HG02759 (cell line): ENCODE measurements around the gene MICAL3.
"Not testable (repeated sequence)": the region's sequence is repeated elsewhere in the genome, so short reads cannot be mapped to it uniquely, and the experiment has no call there.

Experiments used
- ATAC-seq: cut with Tn5 transposase; IDR thresholded peaks from one replicate; pipeline ENCODE4 v1.9.1; 2021; ENCODE audit warnings: mild to moderate bottlenecking, moderate library complexity; ENCODE audit not compliant: unreplicated experiment

MICAL3 gene

DNA sequence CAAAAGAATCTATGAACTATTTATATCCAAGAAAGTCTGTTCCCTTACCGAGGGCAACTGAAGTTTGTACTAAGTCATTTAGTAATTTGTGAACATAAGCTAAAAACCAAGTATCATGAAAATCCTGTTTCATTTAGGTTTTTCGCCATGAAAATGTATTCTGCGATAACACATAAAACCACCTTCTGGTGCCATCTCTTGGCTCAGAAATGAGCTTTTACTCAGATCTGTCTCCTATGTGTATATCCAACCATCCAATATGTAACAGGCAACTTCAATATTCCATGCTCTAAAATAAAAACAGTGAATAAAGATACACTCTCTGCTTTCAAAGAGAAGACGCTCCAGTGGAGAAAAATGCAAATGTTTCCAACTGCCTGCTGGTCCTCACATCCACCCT is 132.0 kb downstream of the MICAL3 start:
- no peak for ATAC-seq

GRCh38 chr22:17891481-17892167 is 132.7 kb downstream of the MICAL3 start:
- no peak for ATAC-seq

DNA sequence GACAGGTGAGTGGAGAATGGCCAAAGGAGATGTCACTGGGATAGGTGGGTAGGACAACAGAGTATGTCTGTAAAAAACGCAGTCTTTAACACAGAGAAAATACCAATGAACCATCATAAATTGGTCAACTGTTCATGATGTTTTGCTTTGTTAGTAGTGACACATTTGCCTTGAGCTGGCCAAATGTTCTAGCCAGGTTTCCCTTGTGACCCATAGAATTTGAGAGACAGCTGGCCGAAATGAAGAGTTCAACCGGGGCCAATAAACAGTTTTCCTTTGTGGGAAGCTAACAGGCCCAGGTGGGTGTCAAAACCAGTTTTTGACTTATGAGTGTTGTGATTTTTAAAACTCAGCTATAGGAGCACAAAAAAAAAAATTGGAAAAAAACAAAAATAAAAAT is 133.5 kb downstream of the MICAL3 start:
- no peak for ATAC-seq

- no peak for ATAC-seq
Measured at GRCh38 chr22:17890245-17890671, 134.1 kb downstream of the MICAL3 start.

DNA sequence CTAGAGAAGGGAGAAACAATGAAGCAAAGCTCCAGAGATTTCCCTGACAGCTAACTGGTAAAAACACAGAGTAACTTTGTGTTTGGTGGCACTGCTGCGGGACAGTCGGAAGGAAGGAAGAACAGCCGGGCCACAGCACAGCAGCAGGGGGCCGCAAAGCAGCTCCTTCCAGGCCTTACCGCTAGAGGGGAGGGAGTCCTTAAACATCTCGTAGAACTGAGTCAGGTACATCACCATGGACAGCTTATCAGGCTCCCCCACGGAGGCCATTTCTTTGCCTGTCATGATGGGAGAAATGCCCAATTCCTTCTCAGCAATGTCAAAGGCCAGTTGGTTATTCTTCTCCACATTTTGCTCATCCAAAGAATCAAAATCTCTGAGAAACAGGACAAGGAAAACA is 135.5 kb downstream of the MICAL3 start:
- no peak for ATAC-seq

DNA sequence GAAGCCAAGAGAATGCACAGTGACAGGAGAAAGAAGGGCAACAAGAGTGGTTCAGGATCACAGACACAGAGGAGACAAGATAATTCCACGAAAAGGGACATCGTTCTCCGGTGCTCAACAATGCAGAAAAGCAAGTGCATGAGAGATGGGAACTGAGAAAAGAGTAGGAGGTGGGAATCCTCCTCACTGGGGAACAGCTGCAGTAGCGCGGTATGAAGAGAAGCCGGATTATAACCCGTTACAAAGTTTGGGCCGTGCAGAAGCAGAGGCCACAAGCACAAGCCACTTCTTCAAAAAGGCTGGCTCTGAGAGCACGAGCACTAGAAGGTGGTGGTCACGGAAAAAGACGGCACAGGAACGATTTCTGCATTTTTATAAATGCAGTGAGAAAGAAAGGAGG is 135.9 kb downstream of the MICAL3 start:
- no peak for ATAC-seq

GRCh38 chr22:17884893-17885292 is 139.5 kb downstream of the MICAL3 start:
- ATAC-seq, result no peak

- ATAC-seq, result no peak
Measured at GRCh38 chr22:17884084-17884483, 140.3 kb downstream of the MICAL3 start.

DNA sequence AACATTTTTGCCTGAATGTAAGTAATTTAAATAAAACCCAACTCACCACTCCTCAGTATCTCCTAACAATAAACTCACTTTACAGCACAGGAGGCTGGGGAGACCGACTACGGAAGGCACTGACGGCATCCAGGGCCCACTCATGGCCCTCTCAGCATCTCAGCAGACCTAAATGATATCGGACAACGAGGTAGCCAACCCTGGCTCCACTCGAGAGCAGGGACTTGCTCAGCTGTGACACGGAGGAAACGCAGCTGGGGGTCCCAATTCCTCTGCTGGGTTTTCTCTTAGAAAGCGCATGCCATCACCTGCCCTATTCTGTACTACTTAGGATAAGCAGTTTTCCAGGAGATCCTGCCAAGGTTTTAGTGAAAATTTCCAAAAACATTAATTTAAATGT is 141.0 kb downstream of the MICAL3 start:
- no peak for ATAC-seq

DNA sequence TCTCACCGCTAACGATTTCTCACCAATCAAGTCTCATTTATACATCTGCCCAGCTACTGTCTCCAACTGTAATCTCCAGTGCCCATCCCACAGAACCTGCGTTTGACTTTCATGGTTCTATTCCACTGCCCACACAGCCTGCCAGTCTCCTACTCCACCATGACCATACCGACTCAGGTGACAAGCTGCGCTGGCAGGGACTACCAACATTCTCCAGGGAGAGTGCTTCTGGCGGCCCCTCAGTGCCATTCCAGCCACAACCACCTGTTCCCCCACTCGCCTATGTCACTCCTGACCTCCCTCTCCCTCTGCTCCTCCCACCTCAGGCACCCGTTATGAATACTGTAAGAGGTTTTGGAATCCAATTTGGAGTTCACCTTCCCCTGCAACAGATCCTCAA is 141.6 kb downstream of the MICAL3 start:
- no peak for ATAC-seq

GRCh38 chr22:17882162-17882561 is 142.2 kb downstream of the MICAL3 start:
- no peak for ATAC-seq

DNA sequence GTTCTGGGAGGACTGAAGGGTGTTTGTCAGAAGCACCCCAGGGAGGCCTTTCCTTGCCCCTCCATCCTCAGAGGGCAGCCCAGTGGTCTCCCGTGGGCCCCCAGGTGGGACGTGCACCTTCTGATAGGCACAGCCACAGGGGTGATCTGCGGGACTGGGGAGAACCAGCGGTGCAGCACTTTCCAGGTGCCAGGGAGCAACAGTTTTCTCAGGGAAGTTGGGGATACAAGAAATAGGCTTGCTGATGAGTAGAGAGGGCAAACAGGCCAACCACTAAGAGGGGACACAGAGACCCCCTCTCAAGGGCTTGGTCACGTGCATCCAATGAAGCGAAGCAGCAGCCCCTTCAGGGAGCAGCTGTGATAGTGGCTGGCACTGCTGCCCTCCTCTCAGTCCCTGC is 143.0 kb downstream of the MICAL3 start:
- ATAC-seq, result no peak

GRCh38 chr22:17880468-17880867 is 143.9 kb downstream of the MICAL3 start:
- no peak for ATAC-seq

- ATAC-seq, result no peak
Measured at GRCh38 chr22:17880020-17880419, 144.3 kb downstream of the MICAL3 start.

- ATAC-seq, result no peak
Measured at GRCh38 chr22:17878941-17879340, 145.4 kb downstream of the MICAL3 start.

DNA sequence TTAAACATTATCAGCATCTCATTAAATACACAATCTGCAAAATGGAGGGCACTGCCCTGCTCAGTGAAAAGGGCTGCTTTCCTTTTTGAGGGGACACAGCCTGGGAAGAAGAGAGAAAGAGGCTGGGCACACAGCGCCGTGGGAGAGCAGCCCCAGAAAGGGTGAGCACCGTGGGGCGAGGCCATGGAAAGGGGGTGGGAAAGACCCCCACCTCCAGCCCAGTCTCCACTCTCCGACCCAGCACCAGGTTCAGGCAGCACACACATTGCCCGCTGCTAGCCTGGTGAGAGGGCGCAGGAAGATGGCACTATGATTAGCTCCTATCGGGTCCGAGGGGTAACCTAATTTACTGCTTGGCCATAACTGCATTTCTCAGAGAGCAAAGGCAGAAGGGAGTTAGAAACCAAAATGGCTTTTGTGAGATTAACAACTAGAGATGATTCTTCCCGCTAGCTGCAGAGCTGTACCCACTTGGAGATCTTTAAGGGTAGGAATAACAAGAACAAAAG is 146.1 kb downstream of the MICAL3 start:
- no peak for ATAC-seq

DNA sequence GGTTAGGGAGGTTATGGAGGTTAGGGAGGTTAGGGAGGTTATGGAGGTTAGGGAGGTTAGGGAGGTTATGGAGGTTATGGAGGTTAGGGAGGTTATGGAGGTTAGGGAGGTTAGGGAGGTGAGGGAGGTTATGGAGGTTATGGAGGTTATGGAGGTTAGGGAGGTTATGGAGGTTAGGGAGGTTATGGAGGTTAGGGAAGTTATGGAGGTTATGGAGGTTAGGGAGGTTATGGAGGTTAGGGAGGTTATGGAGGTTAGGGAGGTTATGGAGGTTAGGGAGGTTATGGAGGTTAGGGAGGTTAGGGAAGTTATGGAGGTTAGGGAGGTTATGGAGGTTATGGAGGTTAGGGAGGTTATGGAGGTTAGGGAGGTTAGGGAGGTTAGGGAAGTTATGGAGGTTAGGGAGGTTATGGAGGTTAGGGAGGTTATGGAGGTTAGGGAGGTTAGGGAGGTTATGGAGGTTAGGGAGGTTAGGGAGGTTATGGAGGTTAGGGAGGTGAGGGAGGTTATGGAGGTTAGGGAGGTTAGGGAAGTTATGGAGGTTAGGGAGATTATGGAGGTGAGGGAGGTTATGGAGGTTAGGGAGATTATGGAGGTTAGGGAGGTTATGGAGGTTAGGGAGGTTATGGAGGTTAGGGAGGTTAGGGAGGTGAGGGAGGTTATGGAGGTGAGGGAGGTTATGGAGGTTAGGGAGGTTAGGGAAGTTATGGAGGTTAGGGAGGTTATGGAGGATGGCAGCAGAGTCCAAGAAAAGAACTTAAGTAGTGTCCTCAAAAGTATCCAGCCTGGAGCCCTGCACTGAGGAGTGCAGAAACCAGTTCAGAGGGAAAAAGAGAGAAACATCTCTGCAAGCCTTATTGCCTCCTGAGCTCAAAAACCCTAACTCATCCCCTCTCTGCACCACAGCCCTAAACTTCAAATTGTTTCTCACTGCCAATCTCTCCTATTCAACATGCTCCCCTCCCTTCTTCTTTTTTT is 147.2 kb downstream of the MICAL3 start:
- ATAC-seq, result not testable (repeated sequence)

DNA sequence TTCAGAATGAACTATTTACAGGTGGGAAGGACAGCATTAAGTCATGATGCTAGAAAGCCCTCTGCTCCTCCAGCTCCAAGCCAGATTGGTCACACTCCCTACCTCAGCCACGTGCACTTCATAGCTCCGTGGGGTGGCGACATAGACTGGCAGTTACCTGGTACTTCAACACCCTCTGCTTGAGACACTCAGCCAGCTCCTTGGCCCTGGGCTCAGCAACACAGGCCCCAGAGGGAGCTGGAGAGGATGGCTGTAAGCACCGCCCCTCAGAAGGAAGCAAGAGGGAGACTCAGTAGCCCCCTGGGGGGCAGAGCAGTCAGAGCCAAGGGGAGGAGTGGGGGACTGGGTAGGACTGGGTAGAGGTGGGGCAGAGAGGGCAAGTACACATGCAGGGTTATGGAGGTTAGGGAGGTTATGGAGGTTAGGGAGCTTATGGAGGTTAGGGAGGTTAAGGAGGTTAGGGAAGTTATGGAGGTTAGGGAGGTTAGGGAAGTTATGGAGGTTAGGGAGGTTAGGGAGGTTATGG is 148.0 kb downstream of the MICAL3 start:
- ATAC-seq, result no peak

DNA sequence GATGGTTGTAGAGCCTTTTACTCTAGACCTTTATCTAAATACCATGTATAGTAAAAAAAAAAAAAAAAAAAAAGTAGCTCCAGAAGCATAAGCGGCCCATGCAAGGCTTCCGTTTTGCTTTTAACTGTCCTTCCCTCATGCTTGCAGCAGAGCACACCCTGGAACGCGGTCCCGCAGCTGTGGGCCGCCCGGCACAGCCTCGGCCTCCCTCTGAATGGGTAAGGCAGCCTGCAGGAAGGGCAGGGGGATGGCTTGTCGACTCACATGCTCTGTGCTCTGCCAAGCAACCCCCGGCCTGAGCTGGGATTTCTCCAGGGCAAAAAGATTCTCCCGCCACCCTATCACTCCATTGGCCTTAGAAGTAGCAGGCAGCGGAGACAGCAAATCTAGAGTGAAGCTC is 148.7 kb downstream of the MICAL3 start:
- ATAC-seq, result no peak

DNA sequence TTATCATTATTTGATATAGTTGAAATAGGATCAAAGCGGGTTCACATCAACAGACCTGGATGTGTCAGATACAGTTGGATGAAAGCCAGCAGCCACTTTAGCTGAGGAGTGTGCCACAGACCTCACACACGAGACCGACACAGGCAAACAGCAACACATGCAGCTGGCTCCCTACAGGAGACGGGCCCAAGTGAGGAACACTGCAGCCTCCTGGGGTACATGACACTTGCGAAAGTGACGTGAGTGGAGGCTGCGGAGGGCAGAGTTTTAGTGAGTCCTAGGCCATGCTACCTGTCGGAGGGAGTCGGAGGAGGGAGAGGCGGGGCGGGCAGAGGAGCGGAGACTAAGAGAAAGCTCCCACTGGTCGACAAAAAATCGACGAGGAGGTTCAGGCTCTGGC is 149.2 kb downstream of the MICAL3 start:
- ATAC-seq, result no peak

DNA sequence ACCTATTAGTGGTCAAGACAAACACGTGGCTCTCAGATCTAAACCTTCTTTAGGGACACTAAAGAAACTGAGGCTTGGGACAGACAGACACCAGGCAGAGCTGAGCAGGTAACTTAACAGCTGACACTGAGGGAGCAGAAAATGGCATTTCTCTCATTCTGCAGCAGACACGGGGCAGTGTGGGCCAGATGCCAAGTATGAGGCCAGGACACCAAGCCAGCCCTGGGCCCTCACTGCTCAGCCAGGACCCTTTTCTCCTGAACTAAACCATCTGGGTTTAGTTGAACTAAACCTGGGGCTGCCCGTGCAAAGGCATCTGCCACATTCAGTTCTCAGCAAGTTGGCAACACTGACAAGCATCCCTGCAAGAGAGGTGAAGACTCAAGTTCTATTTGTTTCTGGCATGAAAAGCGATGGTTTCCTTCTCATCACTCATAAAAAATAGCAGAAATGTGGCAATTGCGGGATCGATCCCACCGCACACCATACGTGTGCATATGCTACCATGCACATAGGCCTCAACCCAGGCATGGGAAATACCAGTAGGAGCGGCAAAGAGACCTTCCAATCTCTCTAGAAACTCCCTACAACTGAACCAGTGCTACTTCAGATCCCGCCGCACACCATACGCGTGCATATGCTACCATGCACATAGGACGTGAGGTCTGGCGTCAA is 150.0 kb downstream of the MICAL3 start:
- ATAC-seq, result no peak
